Activated CD8-positive, alpha-beta T cell treated with anti-CD3 and anti-CD28 coated beads for 36 hours (primary cell): ENCODE results near the gene ACSL3. TPM values are rescaled to one million over a fixed set of nuclear protein-coding genes. Genes with fewer than 3 reads are reported as not detected.
"Not testable (repeated sequence)": the region's sequence is repeated elsewhere in the genome, so short reads cannot be mapped to it uniquely, and the experiment has no call there.

Source experiments
- ATAC-seq: fragments of 200-7000 bp; cut with Tn5 transposase; one replicate; pipeline ENCODE4 v1.10.0; 2021; ENCODE audit warnings: mild to moderate bottlenecking, moderate library complexity
- CTCF ChIA-PET: fragments of 350-600 bp; sonication (Branson Sonifier 250); formaldehyde crosslinking; loops from one replicate; lab custom pipeline; 2021; ENCODE audit warnings: antibody characterized with exemption; lab: Charles Lee
- POLR2A ChIA-PET: fragments of 350-600 bp; sonication (Branson Sonifier 250); formaldehyde crosslinking; loops from one replicate; lab custom pipeline; 2021; ENCODE audit warnings: antibody characterized with exemption; lab: Charles Lee
- DNase-seq: peaks from one replicate; pipeline ENCODE4 v3.0.0-alpha.2; 2020
- H3K27ac Mint-ChIP-seq: one replicate; pipeline ENCODE4 v1.8.0; 2021; ENCODE audit warnings: mild to moderate bottlenecking, mixed read lengths
- H3K27me3 Mint-ChIP-seq: one replicate; pipeline ENCODE4 v1.8.0; 2021; ENCODE audit warnings: mixed read lengths
- H3K36me3 Mint-ChIP-seq: one replicate; pipeline ENCODE4 v1.8.0; 2021; ENCODE audit warnings: low read depth, mixed read lengths
- H3K4me1 Mint-ChIP-seq: one replicate; pipeline ENCODE4 v1.8.0; 2021; ENCODE audit warnings: low read depth, mixed read lengths
- H3K4me3 Mint-ChIP-seq: one replicate; pipeline ENCODE4 v1.8.0; 2021; ENCODE audit warnings: mild to moderate bottlenecking, moderate library complexity, mixed read lengths
- H3K9me3 Mint-ChIP-seq: one replicate; pipeline ENCODE4 v1.8.0; 2021; ENCODE audit warnings: mixed read lengths
- CTCF ChIP-seq: fragments of 200-600 bp; IDR thresholded peaks from one replicate; pipeline ENCODE4 v1.8.0; 2022; ENCODE audit warnings: antibody characterized with exemption, mild to moderate bottlenecking
- intact Hi-C: fragments of 100-400 bp; cut with micrococcal nuclease; formaldehyde crosslinking; loops from one replicate; pipeline ENCODE4 v1.10.0; 2022
- total RNA-seq, 2 experiments: library from RNA; stranded (reverse); gene quantifications; one replicate each; pipeline ENCODE4 v1.2.3, GENCODE V29; 2021

ACSL3 gene
- total RNA-seq, 2 experiments from 2014 or later = 43.8 to 44.6 TPM

DNA sequence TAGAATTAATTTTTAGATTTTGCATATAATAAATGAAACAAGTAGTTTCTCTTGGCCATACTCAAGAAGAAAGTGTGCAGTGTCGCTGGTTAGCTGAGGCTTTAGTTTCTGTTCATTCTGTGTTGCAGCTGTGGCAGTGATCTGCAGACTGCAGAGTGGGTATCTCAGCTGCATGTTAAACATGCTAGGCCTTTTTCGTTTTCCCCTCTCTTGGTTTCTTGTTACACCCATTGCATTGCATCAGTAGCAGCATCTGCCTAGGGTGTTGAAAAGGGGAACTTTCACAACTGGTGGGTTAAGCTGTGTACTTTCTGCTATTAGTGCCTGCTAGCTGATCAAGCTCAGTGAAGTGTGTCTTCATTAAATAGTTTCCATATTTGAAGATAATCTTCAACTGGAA, 51.3 kb downstream of the ACSL3 start:
- DNase-seq (peak; percentile 37), ATAC-seq (peak; percentile 84)
- Mint-ChIP-seq H3K27me3 (no peaks in the 10 kb centered on the region), H3K36me3 (peaks cover 33% of the 10 kb centered on the region), H3K9me3 (no peaks in the 10 kb centered on the region), H3K27ac (peak overlapping the region; percentile 56), H3K4me1 (peaks cover 36% of the 10 kb centered on the region), H3K4me3 (no peak overlapping the region)
- POLR2A ChIA-PET = interaction anchor here (1.5 kb wide), 1 partner anchor 99 kb away, joined by 3 read pairs; no protein-coding TSS in a partner anchor
- TF ChIP-seq CTCF = no peak
- intact Hi-C loops = no loop called here
- CTCF ChIA-PET = interaction anchor here (0.8 to 1.4 kb wide), 5 partner anchors 9 to 115 kb away, joined by 3 to 10 read pairs (median 4); no protein-coding TSS in a partner anchor

GRCh38 chr2:222912776-222913175, 51.9 kb downstream of the ACSL3 start:
- H3K36me3 Mint-ChIP-seq = peaks cover 31% of the 10 kb centered on the region
- no peak for TF ChIP-seq CTCF
- no peak overlapping the region for H3K4me3 Mint-ChIP-seq
- H3K4me1 Mint-ChIP-seq = peaks cover 34% of the 10 kb centered on the region
- no peaks in the 10 kb centered on the region for H3K27me3 Mint-ChIP-seq
- ATAC-seq (no peak), DNase-seq (no peak)
- intact Hi-C loops = no loop called here
- POLR2A ChIA-PET = no interaction called here
- CTCF ChIA-PET = interaction anchor here (0.8 to 1.4 kb wide), 4 partner anchors 26 to 205 kb away, joined by 3 to 10 read pairs (median 4); no protein-coding TSS in a partner anchor
- no peaks in the 10 kb centered on the region for H3K9me3 Mint-ChIP-seq
- H3K27ac Mint-ChIP-seq = no peak overlapping the region

DNA sequence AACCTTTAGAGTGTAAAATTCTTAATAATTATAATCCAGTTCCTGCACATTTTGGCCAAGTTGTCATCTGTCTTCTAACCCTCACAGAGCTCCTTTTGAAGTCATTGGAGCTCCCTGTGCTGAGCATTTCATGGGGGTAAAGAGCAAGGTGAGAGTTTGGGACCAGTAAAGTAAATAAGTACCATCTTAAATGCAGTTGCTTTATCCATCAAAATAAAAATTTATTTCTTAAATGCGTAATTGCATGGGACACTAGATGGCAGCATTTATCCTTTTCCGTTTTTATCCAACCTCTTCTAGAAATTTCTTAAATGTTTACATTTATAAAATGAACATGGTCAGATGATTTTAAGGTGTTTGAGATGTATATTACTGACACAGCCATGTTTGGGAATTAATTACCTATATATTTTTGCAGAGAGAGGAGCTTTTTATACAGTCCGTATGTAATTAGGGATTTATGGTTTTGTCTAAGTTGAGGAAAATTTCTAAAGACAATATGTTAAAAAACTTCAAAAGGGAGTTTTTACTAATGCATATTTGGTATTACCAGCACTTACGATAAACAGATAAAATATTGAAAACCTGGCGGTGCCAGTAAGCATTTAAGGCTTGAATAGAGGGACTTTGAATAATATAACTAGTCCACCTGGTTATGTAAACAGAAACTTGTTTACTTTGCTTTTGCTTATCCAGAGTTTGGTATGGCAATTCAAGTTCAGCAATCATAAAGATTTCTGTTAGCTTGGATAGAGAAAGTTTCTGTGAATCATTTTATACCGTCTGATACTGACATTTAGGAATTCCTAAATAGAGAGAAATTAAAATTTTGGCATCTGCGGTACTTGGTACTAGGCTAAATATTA, 54.5 kb downstream of the ACSL3 start:
- no peak for ATAC-seq
- peak; percentile 61 for TF ChIP-seq CTCF
- CTCF ChIA-PET = interaction anchor here (0.9 to 1.5 kb wide), 9 partner anchors 9 to 224 kb away, joined by 3 to 6 read pairs (median 4); no protein-coding TSS in a partner anchor
- Mint-ChIP-seq H3K27ac (no peak overlapping the region), H3K4me3 (no peak overlapping the region), H3K36me3 (peaks cover 28% of the 10 kb centered on the region), H3K9me3 (no peaks in the 10 kb centered on the region), H3K4me1 (peaks cover 28% of the 10 kb centered on the region), H3K27me3 (no peaks in the 10 kb centered on the region)
- POLR2A ChIA-PET = interaction anchor here (0.6 kb wide), 1 partner anchor 799 kb away, joined by 4 read pairs; no protein-coding TSS in a partner anchor
- DNase-seq = no peak
- intact Hi-C loops = no loop called here

DNA sequence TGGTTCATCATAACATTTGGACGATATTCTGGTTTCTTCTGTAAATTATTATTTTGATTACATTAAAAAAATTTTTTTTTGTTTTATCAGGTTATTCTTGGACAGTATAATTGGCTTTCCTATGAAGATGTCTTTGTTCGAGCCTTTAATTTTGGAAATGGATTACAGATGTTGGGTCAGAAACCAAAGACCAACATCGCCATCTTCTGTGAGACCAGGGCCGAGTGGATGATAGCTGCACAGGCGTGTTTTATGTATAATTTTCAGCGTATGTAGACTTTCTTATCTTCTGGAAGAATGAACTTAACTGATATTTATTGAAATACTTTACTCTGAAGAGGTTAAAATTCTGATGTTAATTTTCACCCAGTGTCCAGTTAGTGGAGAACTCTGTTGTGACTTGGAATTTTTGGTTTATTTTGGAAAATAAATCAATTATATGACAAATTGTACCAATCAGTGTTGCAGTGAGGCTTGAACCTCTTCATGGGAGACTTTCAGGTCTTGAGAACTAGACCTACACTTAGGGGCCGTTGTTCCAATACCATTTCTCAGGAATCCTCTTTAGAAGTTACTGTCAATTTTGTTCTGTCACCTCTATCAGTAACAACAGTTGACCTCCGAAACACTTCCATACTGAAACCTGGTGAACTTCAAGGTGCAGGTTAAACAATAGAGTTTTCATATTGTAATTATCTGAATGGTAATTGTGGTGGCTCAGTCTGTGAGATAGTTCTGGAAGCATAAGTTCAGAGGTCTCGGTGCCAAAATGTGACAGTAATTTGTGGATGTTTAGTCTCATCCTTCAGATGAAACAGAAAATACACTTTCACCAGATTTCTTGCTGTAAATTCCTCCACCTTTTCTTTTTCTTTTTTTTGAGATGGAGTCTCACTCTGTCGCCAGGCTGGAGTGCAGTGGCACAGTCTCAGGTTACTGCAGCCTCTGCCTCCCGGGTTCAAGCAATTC, 55.7 kb downstream of the ACSL3 start:
- H3K4me3 Mint-ChIP-seq = no peak overlapping the region
- H3K9me3 Mint-ChIP-seq = no peaks in the 10 kb centered on the region
- ChIA-PET CTCF (interaction anchor here (0.9 to 1.5 kb wide), 6 partner anchors 10 to 225 kb away, joined by 3 to 6 read pairs (median 6); no protein-coding TSS in a partner anchor), POLR2A (no interaction called here)
- ATAC-seq (no peak), DNase-seq (no peak)
- H3K4me1 Mint-ChIP-seq = peaks cover 24% of the 10 kb centered on the region
- no peaks in the 10 kb centered on the region for H3K27me3 Mint-ChIP-seq
- peaks cover 22% of the 10 kb centered on the region for H3K36me3 Mint-ChIP-seq
- no peak for TF ChIP-seq CTCF
- intact Hi-C loops = no loop called here
- H3K27ac Mint-ChIP-seq = no peak overlapping the region

- H3K9me3 Mint-ChIP-seq, H3K27ac Mint-ChIP-seq, POLR2A ChIA-PET, CTCF ChIA-PET, DNase-seq, intact Hi-C loops, ATAC-seq, H3K27me3 Mint-ChIP-seq, H3K4me3 Mint-ChIP-seq: not testable (repeated sequence)
- Mint-ChIP-seq H3K36me3 (peaks cover 22% of the 10 kb centered on the region), H3K4me1 (peaks cover 17% of the 10 kb centered on the region)
Observed at GRCh38 chr2:222917212-222917611, 56.4 kb downstream of the ACSL3 start.
